CD4-positive, alpha-beta memory T cell (primary cell): ENCODE measurements around the gene COL5A1. TPM values are rescaled to one million over a fixed set of nuclear protein-coding genes. Genes with fewer than 3 reads are reported as not detected.

ENCODE experiments used
- CTCF ChIA-PET: fragments of 350-600 bp; sonication (Branson Sonifier 250); formaldehyde crosslinking; loops from one replicate; lab custom pipeline; 2021; ENCODE audit warnings: inconsistent platforms; ENCODE audit not compliant: partially characterized antibody; lab: Charles Lee
- POLR2A ChIA-PET: fragments of 350-600 bp; sonication (Branson Sonifier 250); formaldehyde crosslinking; loops from one replicate; lab custom pipeline; 2021; ENCODE audit not compliant: partially characterized antibody; lab: Charles Lee
- DNase-seq, 5 donors: peaks; one replicate each; pipeline versions ENCODE4 v3.0.0 to v3.0.0-alpha.2; 2020 to 2022; ENCODE audit warnings: mixed read lengths in 1 of 5
- H3K27ac ChIP-seq: one replicate; pipeline ENCODE4 v1.7.0; 2013; ENCODE audit warnings: low read depth, low read length
- H3K27me3 ChIP-seq: 2 replicates; pipeline ENCODE4 v1.7.0; 2013; ENCODE audit warnings: mild to moderate bottlenecking, low read length, moderate library complexity; ENCODE audit not compliant: insufficient read depth
- H3K36me3 ChIP-seq: 2 replicates; pipeline ENCODE4 v1.7.0; 2013; ENCODE audit warnings: mild to moderate bottlenecking, low read length, moderate library complexity; ENCODE audit not compliant: insufficient read depth
- H3K4me1 ChIP-seq: 2 replicates; pipeline ENCODE4 v1.7.0; 2013; ENCODE audit warnings: mild to moderate bottlenecking, low read length, moderate library complexity; ENCODE audit not compliant: insufficient read depth
- H3K4me3 ChIP-seq, 2 donors: one replicate each; pipeline ENCODE4 v1.7.0; 2013; ENCODE audit warnings: low read length in 2 of 2, mild to moderate bottlenecking in 1 of 2
- H3K9me3 ChIP-seq, 2 donors: one replicate each; pipeline ENCODE4 v1.7.0; 2013; ENCODE audit warnings: low read length in 2 of 2, control low read depth in 1 of 2; ENCODE audit not compliant: control insufficient read depth in 1 of 2
- H3K27ac Mint-ChIP-seq, 7 donors: one replicate each; pipeline ENCODE4 v1.8.0; 2020 to 2021; ENCODE audit warnings: mixed read lengths in 7 of 7, mild to moderate bottlenecking in 6 of 7, inconsistent platforms in 3 of 7, moderate library complexity in 3 of 7
- H3K27me3 Mint-ChIP-seq, 2 donors: one replicate each; pipeline ENCODE4 v1.8.0; 2020 to 2021; ENCODE audit warnings: mixed read lengths in 2 of 2
- H3K36me3 Mint-ChIP-seq, 2 donors: one replicate each; pipeline ENCODE4 v1.8.0; 2020 to 2021; ENCODE audit warnings: mixed read lengths in 2 of 2, inconsistent platforms in 1 of 2, mild to moderate bottlenecking in 1 of 2
- H3K4me1 Mint-ChIP-seq, 4 donors: one replicate each; pipeline ENCODE4 v1.8.0; 2020 to 2021; ENCODE audit warnings: mixed read lengths in 4 of 4, mild to moderate bottlenecking in 1 of 4
- H3K4me3 Mint-ChIP-seq, 8 donors: one replicate each; pipeline ENCODE4 v1.8.0; 2020 to 2021; ENCODE audit warnings: mixed read lengths in 8 of 8, mild to moderate bottlenecking in 7 of 8, moderate library complexity in 6 of 8, inconsistent platforms in 3 of 8
- H3K9me3 Mint-ChIP-seq, 8 donors: one replicate each; pipeline ENCODE4 v1.8.0; 2020 to 2021; ENCODE audit warnings: mixed read lengths in 8 of 8, mild to moderate bottlenecking in 5 of 8, inconsistent platforms in 3 of 8, moderate library complexity in 1 of 8
- intact Hi-C: fragments of 100-400 bp; cut with micrococcal nuclease; formaldehyde crosslinking; loops from one replicate; pipeline ENCODE4 v1.15.1; 2023
- polyA plus RNA-seq, 2 donors: library from polyadenylated mRNA; unstranded; fragments of 300-500 nt; fragmentation: Illumina TruSeq; gene quantifications; one replicate each; pipeline ENCODE4 v1.2.3, GENCODE V29; 2021
- total RNA-seq, 2 experiments: library from RNA; stranded (reverse); gene quantifications; one replicate each; pipeline ENCODE4 v1.2.3, GENCODE V29; 2021

Gene COL5A1
- total and polyA plus RNA-seq, 4 experiments from 2014 or later, result 0.36 to 1.6 (median 1.5) TPM; not detected in 1

DNA sequence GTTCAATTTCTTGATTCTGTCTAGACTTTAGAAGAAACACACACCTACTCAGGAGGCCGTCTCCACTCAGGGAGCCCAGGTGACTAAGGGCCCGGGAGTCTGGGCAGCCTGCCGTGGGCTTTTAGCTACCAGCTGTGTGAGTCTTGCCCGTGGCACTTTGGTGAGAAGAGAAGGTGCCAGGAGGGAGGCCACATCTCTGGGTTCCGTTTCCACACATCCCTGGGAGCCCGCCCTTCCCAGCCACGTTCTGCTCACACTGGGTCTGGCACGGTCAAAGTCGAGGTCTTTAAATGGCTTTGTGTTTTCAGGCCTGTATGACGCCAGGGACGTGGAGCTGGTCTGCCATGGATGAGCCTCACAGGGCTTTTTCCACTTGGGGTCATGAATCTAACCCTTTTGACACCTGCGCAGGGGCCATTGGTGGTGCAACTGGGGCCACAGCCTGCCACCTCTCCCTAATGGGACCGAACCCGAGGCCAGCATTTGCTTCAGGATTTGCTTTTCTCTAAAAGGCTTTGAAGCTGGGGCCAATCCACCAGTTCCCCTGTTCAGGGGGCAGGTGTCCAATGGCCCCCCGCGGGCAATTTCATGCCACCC is 221.8 kb downstream of the COL5A1 start:
- Mint-ChIP-seq H3K27me3 (peaks cover 7 to 9% of the 10 kb centered on the region in 2 donors), H3K36me3 (no peaks in the 10 kb centered on the region), H3K9me3 (peaks cover 0 to 4% (median 2%) of the 10 kb centered on the region in 8 donors), H3K4me3 (no peak overlapping the region), H3K27ac (no peak overlapping the region), H3K4me1 (no peaks in the 10 kb centered on the region)
- H3K4me3 ChIP-seq, result no peak overlapping the region
- POLR2A ChIA-PET, result no interaction called here
- no peaks in the 10 kb centered on the region for H3K4me1 ChIP-seq
- CTCF ChIA-PET, result no interaction called here
- no peaks in the 10 kb centered on the region for H3K27me3 ChIP-seq
- intact Hi-C loops, result no loop called here
- no peak for DNase-seq
- H3K9me3 ChIP-seq, result no peaks in the 10 kb centered on the region
- H3K36me3 ChIP-seq, result no peaks in the 10 kb centered on the region
- no peak overlapping the region for H3K27ac ChIP-seq

DNA sequence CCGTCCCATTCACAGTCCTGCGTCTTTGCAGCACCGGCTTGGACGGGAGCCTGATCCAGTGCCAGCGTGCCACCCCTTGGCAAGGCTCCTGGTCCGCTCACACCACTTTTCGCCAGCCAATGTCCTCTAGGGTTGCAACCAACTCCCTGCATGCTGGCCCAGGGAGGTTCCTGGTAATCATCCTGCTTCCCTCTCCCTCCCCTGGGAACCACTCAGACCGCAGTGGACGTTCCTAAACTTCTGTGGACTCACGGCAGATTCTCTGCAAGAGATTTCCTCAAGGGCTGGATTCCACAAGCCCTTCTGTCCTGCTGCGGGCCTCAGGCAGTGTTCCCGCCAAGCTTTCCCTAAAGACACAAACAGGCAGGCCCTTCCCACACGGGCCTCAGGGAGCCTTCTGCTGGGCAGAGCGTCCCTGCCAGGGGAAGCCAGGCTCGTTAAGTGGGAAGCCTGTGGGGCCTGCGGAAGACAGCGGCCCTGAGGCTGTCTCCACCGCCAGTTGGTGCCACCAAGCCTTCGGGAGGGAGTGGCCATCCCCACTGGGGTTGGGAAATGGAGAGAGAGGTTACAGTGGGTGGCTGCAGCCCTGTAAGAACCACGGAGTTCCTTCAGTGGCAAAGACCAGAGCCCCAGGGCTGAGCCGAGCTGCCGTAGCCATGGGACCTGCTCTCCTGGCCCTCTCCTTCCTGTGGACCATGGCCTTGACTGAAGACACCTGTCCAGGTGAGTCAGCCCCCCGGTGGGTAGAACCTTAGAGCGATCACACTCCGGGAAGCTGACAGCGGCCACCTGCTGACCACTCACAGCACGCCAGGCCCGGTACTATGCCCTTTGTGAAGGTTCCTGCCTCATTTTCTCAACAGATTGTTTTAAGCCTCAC is 222.6 kb downstream of the COL5A1 start:
- CTCF ChIA-PET, result no interaction called here
- Histone ChIP-seq H3K4me1 (no peaks in the 10 kb centered on the region), H3K27me3 (no peaks in the 10 kb centered on the region), H3K27ac (no peak overlapping the region), H3K4me3 (no peak overlapping the region), H3K9me3 (no peaks in the 10 kb centered on the region), H3K36me3 (no peaks in the 10 kb centered on the region)
- H3K36me3 Mint-ChIP-seq, result no peaks in the 10 kb centered on the region
- no peaks in the 10 kb centered on the region for H3K4me1 Mint-ChIP-seq
- H3K27ac Mint-ChIP-seq, result no peak overlapping the region
- POLR2A ChIA-PET, result no interaction called here
- peaks cover 5 to 9% of the 10 kb centered on the region in 2 donors for H3K27me3 Mint-ChIP-seq
- peaks cover 0 to 3% (median under 1%) of the 10 kb centered on the region in 8 donors for H3K9me3 Mint-ChIP-seq
- intact Hi-C loops, result no loop called here
- H3K4me3 Mint-ChIP-seq, result no peak overlapping the region
- DNase-seq, result no peak

DNA sequence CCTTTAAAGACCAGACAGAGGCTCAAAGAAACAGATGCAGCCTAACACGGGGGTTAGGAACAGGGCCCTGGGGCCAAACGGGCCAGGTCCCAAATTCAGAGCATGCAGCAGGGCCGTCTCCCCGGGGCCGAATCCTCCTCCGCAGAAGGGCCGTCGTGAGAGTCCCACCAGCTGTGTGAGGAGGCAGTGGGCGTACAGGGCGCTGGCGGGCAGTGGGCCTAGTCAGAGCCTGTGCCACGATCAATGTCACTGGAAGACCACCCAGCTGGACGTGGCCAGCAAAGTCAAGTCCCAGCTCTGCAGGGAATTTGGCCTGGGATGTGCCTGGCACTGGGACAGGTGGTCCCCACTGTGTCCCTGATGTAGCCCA is 223.2 kb downstream of the COL5A1 start:
- no peaks in the 10 kb centered on the region for H3K4me1 ChIP-seq
- Mint-ChIP-seq H3K4me1 (no peaks in the 10 kb centered on the region), H3K9me3 (peaks cover 0 to 3% (median under 1%) of the 10 kb centered on the region in 8 donors), H3K36me3 (no peaks in the 10 kb centered on the region), H3K4me3 (no peak overlapping the region), H3K27me3 (peaks cover 5 to 10% of the 10 kb centered on the region in 2 donors), H3K27ac (no peak overlapping the region)
- H3K9me3 ChIP-seq, result no peaks in the 10 kb centered on the region
- intact Hi-C loops, result no loop called here
- H3K4me3 ChIP-seq, result no peak overlapping the region
- no peaks in the 10 kb centered on the region for H3K27me3 ChIP-seq
- no peak for DNase-seq
- H3K27ac ChIP-seq, result no peak overlapping the region
- ChIA-PET POLR2A (no interaction called here), CTCF (no interaction called here)
- no peaks in the 10 kb centered on the region for H3K36me3 ChIP-seq

DNA sequence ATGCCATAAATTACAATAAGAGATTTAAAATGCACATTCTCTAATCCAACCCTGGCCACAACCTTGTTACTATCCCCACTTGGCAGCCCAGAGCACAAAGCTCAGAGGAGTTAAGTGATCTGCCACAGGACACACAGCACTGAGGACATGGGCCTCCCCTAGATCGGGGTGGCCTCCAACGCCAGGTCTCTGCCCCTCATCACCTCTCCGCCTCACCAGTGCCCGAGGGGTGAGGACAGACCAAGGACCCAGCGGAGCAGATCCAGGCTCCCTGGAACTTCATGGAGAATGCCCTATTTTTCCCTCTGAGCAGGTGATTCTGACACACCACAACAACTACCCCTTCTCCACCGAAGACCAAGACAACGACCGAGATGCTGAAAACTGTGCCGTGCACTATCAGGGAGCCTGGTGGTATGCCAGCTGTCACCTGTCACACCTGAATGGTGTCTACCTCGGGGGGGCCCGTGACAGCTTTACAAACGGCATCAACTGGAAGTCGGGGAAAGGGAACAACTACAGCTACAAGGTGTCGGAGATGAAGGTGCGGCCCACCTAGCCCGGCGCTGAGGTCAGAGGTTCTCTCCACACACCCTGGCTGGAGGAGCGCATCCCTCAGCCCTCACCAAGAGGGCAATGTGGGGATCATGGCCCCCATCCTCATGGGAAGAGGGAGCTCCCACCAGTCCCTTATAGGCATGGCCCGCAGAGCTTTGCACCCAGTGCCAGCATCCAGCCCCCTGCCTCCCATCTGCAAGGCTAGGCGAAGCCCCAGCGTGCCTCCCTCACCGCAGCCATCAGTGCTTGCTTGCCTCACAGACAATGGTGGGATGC is 226.5 kb downstream of the COL5A1 start:
- Histone ChIP-seq H3K27me3 (no peaks in the 10 kb centered on the region), H3K36me3 (no peaks in the 10 kb centered on the region), H3K27ac (no peak overlapping the region), H3K4me1 (no peaks in the 10 kb centered on the region), H3K4me3 (no peak overlapping the region), H3K9me3 (no peaks in the 10 kb centered on the region)
- intact Hi-C loops, result no loop called here
- no peaks in the 10 kb centered on the region for H3K36me3 Mint-ChIP-seq
- ChIA-PET POLR2A (interaction anchor here (0.6 kb wide), 1 partner anchor 13 kb away, joined by 3 read pairs; no protein-coding TSS in a partner anchor), CTCF (no interaction called here)
- no peak overlapping the region for H3K4me3 Mint-ChIP-seq
- peaks cover 0 to 2% of the 10 kb centered on the region in 2 donors for H3K27me3 Mint-ChIP-seq
- H3K27ac Mint-ChIP-seq, result no peak overlapping the region
- no peaks in the 10 kb centered on the region for H3K4me1 Mint-ChIP-seq
- H3K9me3 Mint-ChIP-seq, result peaks cover 0 to 5% (median 0%) of the 10 kb centered on the region in 8 donors
- DNase-seq, result no peak

DNA sequence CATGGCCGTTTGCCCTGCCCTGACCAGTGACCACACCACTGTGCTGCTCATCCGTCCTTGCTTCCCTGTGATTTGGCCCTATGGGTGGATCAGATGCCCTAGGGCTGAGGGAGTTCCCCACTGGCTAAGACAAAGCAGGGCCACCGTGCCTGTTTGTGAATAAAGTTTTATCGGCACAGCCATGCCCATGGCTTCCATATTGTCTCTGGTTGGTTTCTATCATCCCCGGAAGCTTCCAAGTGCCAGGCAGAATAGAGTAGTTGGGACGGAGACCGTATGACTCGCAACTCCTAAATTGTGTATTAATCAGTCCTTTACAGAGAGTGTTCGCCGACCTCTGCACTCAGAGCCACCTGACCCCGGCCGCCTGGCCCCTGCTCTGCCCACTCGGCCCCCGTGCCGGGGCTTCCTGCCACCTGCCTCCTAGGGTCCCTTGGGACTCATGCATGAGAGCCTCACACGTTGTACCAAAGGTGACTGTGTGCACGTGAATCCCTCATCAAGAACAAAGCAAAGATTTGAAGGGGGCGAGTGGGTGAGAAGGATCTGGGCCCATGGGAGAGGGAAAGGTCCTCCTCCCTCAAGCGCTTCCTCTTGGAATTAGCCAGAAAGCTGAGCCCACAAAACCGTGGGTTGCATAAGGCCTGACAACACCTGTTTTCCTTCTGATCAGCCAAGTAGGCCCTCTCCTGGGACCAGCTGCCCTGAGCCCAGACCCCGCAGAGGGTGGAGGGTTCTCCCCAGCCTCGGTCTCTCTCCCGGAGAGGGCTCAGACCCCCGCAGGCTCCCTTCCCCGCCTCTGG is 227.3 kb downstream of the COL5A1 start:
- H3K27ac Mint-ChIP-seq, result peak overlapping the region in 1 of 7 donors; percentile 13
- no peaks in the 10 kb centered on the region for H3K4me1 ChIP-seq
- H3K4me1 Mint-ChIP-seq, result no peaks in the 10 kb centered on the region
- ChIA-PET POLR2A (no interaction called here), CTCF (no interaction called here)
- H3K4me3 Mint-ChIP-seq, result no peak overlapping the region
- DNase-seq, result no peak
- H3K4me3 ChIP-seq, result no peak overlapping the region
- no peaks in the 10 kb centered on the region for H3K36me3 ChIP-seq
- no peak overlapping the region for H3K27ac ChIP-seq
- peaks cover 0 to 2% of the 10 kb centered on the region in 2 donors for H3K27me3 Mint-ChIP-seq
- H3K9me3 Mint-ChIP-seq, result peaks cover 0 to 5% (median 0%) of the 10 kb centered on the region in 8 donors
- intact Hi-C loops, result no loop called here
- no peaks in the 10 kb centered on the region for H3K36me3 Mint-ChIP-seq
- H3K9me3 ChIP-seq, result no peaks in the 10 kb centered on the region
- no peaks in the 10 kb centered on the region for H3K27me3 ChIP-seq

DNA sequence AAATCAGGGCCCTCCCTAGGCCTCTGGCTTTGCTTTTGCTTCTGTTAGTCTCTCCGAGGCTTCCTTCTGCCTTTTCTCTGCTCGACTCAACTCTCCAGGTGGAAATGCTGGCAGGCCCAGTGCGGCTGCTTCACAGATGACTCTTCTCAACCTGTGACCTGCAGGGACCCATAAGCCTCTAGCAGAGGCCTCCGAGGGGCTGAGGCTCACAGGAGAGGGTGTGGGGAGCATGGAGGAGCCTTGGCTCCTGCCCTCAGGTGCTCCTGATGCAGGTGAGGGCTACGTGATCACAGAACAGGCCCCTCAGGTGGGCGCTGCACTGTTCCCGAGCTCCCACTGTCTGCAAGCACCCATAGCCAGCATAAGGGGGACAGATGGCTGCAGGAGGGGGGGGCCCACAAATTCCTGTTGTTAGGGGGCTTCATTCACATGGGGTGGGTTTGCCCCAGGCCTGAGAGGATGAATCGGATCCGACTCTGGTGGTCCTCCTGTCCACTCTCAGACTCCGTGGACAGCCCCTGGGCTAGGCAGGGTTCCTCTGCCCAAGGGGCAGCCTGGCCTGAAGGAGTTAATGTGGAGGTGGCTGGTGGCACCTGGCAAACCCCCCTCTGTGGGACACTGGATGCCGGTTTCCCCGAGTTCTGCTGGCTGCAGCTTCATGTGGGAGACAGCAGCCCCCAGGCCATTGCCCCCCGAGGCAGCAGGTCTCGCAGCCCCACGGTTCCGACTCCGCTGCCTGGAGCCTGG is 228.1 kb downstream of the COL5A1 start:
- Mint-ChIP-seq H3K36me3 (no peaks in the 10 kb centered on the region), H3K27me3 (peaks cover 0 to 2% of the 10 kb centered on the region in 2 donors), H3K9me3 (peaks cover 0 to 5% (median 0%) of the 10 kb centered on the region in 8 donors)

More for the DNA sequence above, 228.1 kb downstream of the COL5A1 start:
- Histone ChIP-seq H3K9me3 (no peaks in the 10 kb centered on the region), H3K4me3 (no peak overlapping the region), H3K36me3 (no peaks in the 10 kb centered on the region), H3K4me1 (no peaks in the 10 kb centered on the region), H3K27me3 (no peaks in the 10 kb centered on the region), H3K27ac (no peak overlapping the region)
- Mint-ChIP-seq H3K4me1 (no peaks in the 10 kb centered on the region), H3K4me3 (no peak overlapping the region), H3K27ac (no peak overlapping the region)
- intact Hi-C loops, result no loop called here
- CTCF ChIA-PET, result no interaction called here
- no peak for DNase-seq
- POLR2A ChIA-PET, result no interaction called here
